ENCODE data around the gene GABBR2.

Gene GABBR2

GRCh38 chr9:98249771-98250170, 459.0 kb downstream of the GABBR2 start:
- no peak for DNase-seq (ENCODE audit: low spot score)
- TF ChIP-seq, protein P1, sequence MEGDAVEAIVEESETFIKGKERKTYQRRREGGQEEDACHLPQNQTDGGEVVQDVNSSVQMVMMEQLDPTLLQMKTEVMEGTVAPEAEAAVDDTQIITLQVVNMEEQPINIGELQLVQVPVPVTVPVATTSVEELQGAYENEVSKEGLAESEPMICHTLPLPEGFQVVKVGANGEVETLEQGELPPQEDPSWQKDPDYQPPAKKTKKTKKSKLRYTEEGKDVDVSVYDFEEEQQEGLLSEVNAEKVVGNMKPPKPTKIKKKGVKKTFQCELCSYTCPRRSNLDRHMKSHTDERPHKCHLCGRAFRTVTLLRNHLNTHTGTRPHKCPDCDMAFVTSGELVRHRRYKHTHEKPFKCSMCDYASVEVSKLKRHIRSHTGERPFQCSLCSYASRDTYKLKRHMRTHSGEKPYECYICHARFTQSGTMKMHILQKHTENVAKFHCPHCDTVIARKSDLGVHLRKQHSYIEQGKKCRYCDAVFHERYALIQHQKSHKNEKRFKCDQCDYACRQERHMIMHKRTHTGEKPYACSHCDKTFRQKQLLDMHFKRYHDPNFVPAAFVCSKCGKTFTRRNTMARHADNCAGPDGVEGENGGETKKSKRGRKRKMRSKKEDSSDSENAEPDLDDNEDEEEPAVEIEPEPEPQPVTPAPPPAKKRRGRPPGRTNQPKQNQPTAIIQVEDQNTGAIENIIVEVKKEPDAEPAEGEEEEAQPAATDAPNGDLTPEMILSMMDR (conservative IDR thresholded peaks at IDR 0.05; ENCODE audit: low read depth), result no peak
- POLR2A ChIA-PET (ENCODE audit: low non-redundant PET), result no interaction called here
- CTCF ChIA-PET, result interaction anchor here (0.7 kb wide), 2 partner anchors 190 to 267 kb away, joined by 3 read pairs; partner anchors contain the start of gene ANP32B
- peak overlapping the region; percentile 99 for H3K27ac ChIP-seq

GRCh38 chr9:98248737-98249474, 459.8 kb downstream of the GABBR2 start:
- peak overlapping the region; percentile 99 for H3K27ac ChIP-seq
- POLR2A ChIA-PET (ENCODE audit: low non-redundant PET), result interaction anchor here (1.4 kb wide), 1 partner anchor 26 kb away, joined by 5 read pairs; no protein-coding TSS in a partner anchor
- peak; percentile 95 for DNase-seq (ENCODE audit: low spot score)
- CTCF ChIA-PET, result no interaction called here
- TF ChIP-seq, protein P1 (conservative IDR thresholded peaks at IDR 0.05; ENCODE audit: low read depth), result no peak

DNA sequence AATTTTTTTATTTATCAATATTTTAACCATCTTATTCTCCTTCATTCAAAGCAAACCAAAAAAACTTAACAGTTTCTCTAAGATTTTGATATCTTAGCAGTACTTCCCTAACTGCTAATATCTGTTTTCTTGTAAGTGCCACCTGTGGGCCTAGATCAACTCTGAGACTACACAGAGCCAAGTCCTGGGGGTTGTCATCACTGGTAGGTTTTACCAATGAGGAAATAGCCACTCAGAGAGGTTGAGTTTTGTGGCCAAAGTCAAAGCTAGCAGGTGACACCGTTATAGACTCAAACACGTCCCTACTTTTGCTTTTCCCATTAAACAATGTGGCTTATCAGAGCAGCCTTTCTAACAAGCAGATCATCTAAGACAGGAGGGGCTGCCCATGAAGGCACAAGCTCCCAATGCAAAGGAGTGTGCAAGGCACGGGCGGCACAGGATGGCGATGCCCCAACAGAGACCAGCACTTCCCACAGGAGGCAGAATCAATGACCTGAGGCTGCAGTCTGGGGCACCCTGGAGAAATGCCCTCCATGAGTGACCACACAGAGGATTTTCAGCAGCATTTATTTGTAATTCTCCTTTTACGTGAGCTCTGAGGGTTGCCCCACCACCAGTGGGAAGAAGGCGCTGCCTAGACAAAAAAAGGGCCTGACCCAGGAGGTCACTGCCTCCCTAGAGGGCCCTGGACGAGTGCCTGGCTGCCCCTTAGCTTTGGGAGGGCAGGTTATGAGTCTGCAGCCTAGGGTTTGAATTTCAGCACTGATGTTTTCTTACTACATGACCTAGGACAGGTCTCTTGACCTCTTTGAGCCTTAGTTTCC, 460.7 kb downstream of the GABBR2 start:
- H3K27ac ChIP-seq, result peak overlapping the region; percentile 99
- DNase-seq (ENCODE audit: low spot score), result no peak
- CTCF ChIA-PET, result no interaction called here
- POLR2A ChIA-PET (ENCODE audit: low non-redundant PET), result interaction anchor here (1.4 kb wide), 1 partner anchor 25 kb away, joined by 5 read pairs; no protein-coding TSS in a partner anchor
- TF ChIP-seq, protein P1 (conservative IDR thresholded peaks at IDR 0.05; ENCODE audit: low read depth), result no peak

DNA sequence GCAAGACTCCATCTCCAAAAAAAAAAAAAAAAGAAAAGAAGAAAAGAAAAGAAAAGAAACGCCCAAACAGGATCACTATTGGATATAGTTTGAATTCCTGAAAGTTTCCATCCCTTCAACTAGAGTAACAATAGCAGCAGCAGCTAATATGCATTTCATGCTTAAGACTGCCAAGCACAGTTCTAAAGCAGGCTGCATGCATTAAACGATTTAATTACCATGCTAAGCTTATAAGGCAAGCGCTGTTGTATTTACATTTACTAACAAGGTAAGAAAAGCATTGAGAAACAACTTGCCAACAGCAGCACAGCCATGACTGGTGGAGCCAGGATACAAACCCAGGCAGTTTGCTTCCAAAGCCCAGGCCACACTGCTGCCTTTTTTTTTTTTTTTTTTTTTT, 466.3 kb downstream of the GABBR2 start:
- TF ChIP-seq, protein P1 (conservative IDR thresholded peaks at IDR 0.05; ENCODE audit: low read depth), result no peak
- CTCF ChIA-PET, result no interaction called here

DNA sequence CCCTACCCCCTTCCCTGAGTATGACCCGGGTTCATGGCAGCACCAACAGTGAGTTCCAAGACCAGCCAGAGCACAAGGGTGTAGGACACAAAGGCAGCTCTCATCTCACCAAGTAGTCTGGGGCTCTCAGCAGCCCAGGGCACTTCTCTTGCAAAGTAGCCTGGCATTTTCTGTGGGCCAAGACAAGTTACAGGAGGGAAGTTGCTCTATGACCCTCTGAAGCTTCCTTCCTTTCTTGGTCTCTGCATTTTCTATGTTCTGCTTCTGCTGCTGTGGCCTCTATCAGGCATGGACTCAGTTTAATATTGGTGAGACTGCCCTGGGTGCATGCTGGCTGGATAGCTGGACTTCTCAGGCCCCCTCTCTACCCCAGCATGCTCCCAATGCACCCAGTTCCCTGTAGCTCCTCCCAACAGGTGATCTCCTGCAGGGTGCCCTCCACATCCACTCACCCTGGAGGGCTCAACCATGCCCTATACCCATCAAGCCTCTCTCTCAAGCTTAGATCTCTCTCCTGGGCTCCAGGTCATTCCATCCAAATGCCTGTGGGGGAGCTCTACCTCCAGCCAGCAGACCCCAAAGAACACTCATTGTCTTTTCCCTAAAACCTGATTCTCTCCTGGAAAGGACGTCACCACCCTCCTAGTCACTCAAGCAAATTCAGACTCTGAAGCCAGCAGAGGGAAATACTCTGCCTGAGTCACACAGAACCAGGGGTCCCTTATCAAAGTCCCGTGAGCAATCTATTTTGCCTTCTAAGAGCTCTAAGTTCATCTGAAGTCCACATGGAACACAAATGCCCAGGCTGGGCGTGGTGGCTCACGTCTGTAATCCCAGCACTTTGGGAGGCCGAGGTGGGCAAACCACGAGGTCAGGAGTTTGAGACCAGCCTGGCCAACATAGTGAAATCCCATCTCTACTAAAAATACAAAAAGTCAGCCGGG, 467.1 kb downstream of the GABBR2 start:
- peak overlapping the region; percentile 59 for H3K27ac ChIP-seq
- ChIA-PET CTCF (interaction anchor here (0.6 to 0.7 kb wide), 2 partner anchors 47 to 65 kb away, joined by 3 read pairs; no protein-coding TSS in a partner anchor), POLR2A (ENCODE audit: low non-redundant PET) (no interaction called here)
- DNase-seq (ENCODE audit: low spot score), result no peak
- TF ChIP-seq, protein P1 (conservative IDR thresholded peaks at IDR 0.05; ENCODE audit: low read depth), result no peak

More for the DNA sequence above, 466.3 kb downstream of the GABBR2 start:
- peak overlapping the region; percentile 59 for H3K27ac ChIP-seq
- POLR2A ChIA-PET (ENCODE audit: low non-redundant PET), result no interaction called here
- no peak for DNase-seq (ENCODE audit: low spot score)

Data from RWPE1 (cell line).